GM12878 (cell line): ENCODE data around the gene DLGAP5. TPM values are rescaled to one million over a fixed set of nuclear protein-coding genes. Genes with fewer than 3 reads are reported as not detected.

ENCODE experiments used
- BHLHE40 ChIP-seq, 2 experiments: fragments of 450-650 bp in 1 of 2; IDR thresholded peaks; 2 replicates each; pipeline ENCODE4 v1.6.1; 2011 to 2017; ENCODE audit warnings: low read depth in 2 of 2, borderline replicate concordance in 1 of 2, improper control_type of control experiment in 1 of 2, low read length in 1 of 2, mild to moderate bottlenecking in 1 of 2
- IKZF1 ChIP-seq: fragments of 450-650 bp; conservative IDR thresholded peaks from 2 replicates; pipeline ENCODE4 v1.6.1; 2017; ENCODE audit warnings: antibody characterized with exemption, mild to moderate bottlenecking
- IRF4 ChIP-seq: IDR thresholded peaks from 2 replicates; pipeline ENCODE4 v1.6.1; 2011; ENCODE audit warnings: low read depth, low read length
- MYB ChIP-seq: fragments of 150-350 bp; IDR thresholded peaks from 2 replicates; pipeline ENCODE4 v1.6.1; 2014; ENCODE audit warnings: mild to moderate bottlenecking, low read depth, low read length, borderline replicate concordance
- POLR2AphosphoS2 ChIP-seq: IDR thresholded peaks from 2 replicates; pipeline ENCODE4 v1.6.1; 2011; ENCODE audit warnings: low read depth, mild to moderate bottlenecking, low read length, improper control_type of control experiment, moderate library complexity
- POU2F2 ChIP-seq: IDR thresholded peaks from 3 replicates; pipeline ENCODE4 v1.6.1; 2011; ENCODE audit warnings: low read depth, mild to moderate bottlenecking, low read length, borderline replicate concordance
- RELA ChIP-seq: fragments of 450-650 bp; IDR thresholded peaks from 2 replicates; pipeline ENCODE4 v1.8.0; 2014; ENCODE audit warnings: borderline replicate concordance; ENCODE audit not compliant: partially characterized antibody
- SMAD1 ChIP-seq: fragments of 450-650 bp; IDR thresholded peaks from 2 replicates; pipeline ENCODE4 v1.6.1; 2018; ENCODE audit warnings: mild to moderate bottlenecking, low read depth; ENCODE audit not compliant: partially characterized antibody
- TCF3 ChIP-seq: IDR thresholded peaks from 2 replicates; pipeline ENCODE4 v1.6.1; 2012; ENCODE audit warnings: low read depth, mild to moderate bottlenecking, low read length, borderline replicate concordance; ENCODE audit not compliant: insufficient read depth
- polyA plus RNA-seq, 11 experiments: library from polyadenylated mRNA; depleted of rRNA in 4 of 11; unstranded in 6 of 11; stranded (reverse) in 5 of 11; fragments of >200 nt; fragmentation: Nextera tagmentation in 4 of 11; fragmentation: Illumina TruSeq in 1 of 11; extraction: Ambion mirVana in 4 of 11; extraction: Trizol in 1 of 11; gene quantifications; 1 replicate in 1 of 11; 2 replicates in 10 of 11; pipeline versions ENCODE4 v1.2.1 to v1.2.3, GENCODE V29; 2011 to 2016; ENCODE audit warnings: inconsistent platforms in 2 of 11, missing spikeins in 2 of 11, low read depth in 1 of 11
- total RNA-seq, 4 experiments: library from RNA; depleted of rRNA in 3 of 4; stranded (reverse); fragments of >200 nt in 3 of 4; fragmentation: Illumina TruSeq in 1 of 4; extraction: Trizol in 1 of 4; gene quantifications; 2 replicates each; pipeline versions ENCODE4 v1.2.1 to v1.2.3, GENCODE V29; 2013 to 2021
- TF ChIP-seq, protein P1 (sequence below): fragments of 450-650 bp; IDR thresholded peaks from 2 replicates; pipeline ENCODE4 v1.6.1; 2017; ENCODE audit warnings: mild to moderate bottlenecking, moderate library complexity
- TF ChIP-seq, protein P2 (sequence below): IDR thresholded peaks from 2 replicates; pipeline ENCODE4 v1.6.1; 2012; ENCODE audit warnings: low read depth, low read length, improper control_type of control experiment

Gene DLGAP5
- total and polyA plus RNA-seq, 10 of the 15 experiments (the other 5 are each of a cell fraction or from before 2014, with no cell fraction given): 40.9 to 106 (median 67.6) TPM

DNA sequence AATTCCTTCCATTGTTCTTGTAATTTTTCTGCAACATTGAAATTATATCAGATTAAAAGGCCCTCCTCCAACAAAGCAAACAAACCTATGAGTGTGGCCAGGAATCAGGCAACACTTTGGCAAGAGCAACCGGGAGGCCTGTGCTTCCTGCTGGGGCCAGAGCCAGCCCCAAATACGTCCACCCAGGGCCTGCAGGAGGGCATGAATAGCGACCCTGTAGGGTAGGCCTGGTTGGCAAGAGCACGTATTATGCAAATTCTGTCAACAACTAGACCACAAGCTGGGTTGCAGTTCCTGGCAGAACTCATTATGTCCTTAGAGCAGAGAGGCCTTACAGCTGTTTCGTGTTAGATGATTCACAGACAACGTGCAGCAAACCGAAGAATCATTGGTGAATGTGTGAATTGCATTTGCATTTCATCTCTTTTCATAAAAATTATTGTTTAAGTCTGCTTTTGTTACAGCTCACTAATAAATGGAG is 89.2 kb downstream of the DLGAP5 start (continued):
- TF ChIP-seq, protein P1, sequence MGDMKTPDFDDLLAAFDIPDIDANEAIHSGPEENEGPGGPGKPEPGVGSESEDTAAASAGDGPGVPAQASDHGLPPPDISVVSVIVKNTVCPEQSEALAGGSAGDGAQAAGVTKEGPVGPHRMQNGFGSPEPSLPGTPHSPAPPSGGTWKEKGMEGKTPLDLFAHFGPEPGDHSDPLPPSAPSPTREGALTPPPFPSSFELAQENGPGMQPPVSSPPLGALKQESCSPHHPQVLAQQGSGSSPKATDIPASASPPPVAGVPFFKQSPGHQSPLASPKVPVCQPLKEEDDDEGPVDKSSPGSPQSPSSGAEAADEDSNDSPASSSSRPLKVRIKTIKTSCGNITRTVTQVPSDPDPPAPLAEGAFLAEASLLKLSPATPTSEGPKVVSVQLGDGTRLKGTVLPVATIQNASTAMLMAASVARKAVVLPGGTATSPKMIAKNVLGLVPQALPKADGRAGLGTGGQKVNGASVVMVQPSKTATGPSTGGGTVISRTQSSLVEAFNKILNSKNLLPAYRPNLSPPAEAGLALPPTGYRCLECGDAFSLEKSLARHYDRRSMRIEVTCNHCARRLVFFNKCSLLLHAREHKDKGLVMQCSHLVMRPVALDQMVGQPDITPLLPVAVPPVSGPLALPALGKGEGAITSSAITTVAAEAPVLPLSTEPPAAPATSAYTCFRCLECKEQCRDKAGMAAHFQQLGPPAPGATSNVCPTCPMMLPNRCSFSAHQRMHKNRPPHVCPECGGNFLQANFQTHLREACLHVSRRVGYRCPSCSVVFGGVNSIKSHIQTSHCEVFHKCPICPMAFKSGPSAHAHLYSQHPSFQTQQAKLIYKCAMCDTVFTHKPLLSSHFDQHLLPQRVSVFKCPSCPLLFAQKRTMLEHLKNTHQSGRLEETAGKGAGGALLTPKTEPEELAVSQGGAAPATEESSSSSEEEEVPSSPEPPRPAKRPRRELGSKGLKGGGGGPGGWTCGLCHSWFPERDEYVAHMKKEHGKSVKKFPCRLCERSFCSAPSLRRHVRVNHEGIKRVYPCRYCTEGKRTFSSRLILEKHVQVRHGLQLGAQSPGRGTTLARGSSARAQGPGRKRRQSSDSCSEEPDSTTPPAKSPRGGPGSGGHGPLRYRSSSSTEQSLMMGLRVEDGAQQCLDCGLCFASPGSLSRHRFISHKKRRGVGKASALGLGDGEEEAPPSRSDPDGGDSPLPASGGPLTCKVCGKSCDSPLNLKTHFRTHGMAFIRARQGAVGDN: peak; percentile 98
- TF ChIP-seq SMAD1 (peak; percentile 45), RELA (peak; percentile 47), MYB (no peak), IKZF1 (peak; percentile 80), IRF4 (peak; percentile 87), TCF3 (peak; percentile 88), POLR2AphosphoS2 (peak; percentile 38; the same call in 1 of the 2 replicates), BHLHE40 (IDR thresholded peaks at IDR 0.05; ENCODE audit: borderline replicate concordance in 1 of 2, low read depth in 2 of 2, low read length in 1 of 2) (peak; percentile 95 to 96), POU2F2 (peak; percentile 100)
- TF ChIP-seq, protein P2, sequence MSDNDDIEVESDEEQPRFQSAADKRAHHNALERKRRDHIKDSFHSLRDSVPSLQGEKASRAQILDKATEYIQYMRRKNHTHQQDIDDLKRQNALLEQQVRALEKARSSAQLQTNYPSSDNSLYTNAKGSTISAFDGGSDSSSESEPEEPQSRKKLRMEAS: peak; percentile 63; the same call in 1 of the 2 replicates
